C4-2B (cell line): Measurements from ENCODE around the gene TADA2B.

Experiments used
- ZFX ChIP-seq: fragments of 450-650 bp; IDR thresholded peaks from 2 replicates; pipeline ENCODE4 v1.6.1; 2017
- TF ChIP-seq, protein P1 (sequence below): fragments of 450-650 bp; conservative IDR thresholded peaks from 2 replicates; pipeline ENCODE4 v1.5.1; 2017; ENCODE audit warnings: mild to moderate bottlenecking

- TF ChIP-seq, protein P1, sequence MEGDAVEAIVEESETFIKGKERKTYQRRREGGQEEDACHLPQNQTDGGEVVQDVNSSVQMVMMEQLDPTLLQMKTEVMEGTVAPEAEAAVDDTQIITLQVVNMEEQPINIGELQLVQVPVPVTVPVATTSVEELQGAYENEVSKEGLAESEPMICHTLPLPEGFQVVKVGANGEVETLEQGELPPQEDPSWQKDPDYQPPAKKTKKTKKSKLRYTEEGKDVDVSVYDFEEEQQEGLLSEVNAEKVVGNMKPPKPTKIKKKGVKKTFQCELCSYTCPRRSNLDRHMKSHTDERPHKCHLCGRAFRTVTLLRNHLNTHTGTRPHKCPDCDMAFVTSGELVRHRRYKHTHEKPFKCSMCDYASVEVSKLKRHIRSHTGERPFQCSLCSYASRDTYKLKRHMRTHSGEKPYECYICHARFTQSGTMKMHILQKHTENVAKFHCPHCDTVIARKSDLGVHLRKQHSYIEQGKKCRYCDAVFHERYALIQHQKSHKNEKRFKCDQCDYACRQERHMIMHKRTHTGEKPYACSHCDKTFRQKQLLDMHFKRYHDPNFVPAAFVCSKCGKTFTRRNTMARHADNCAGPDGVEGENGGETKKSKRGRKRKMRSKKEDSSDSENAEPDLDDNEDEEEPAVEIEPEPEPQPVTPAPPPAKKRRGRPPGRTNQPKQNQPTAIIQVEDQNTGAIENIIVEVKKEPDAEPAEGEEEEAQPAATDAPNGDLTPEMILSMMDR = no peak
- no peak for TF ChIP-seq ZFX
Measured at GRCh38 chr4:7052923-7053715, 9.9 kb downstream of the TADA2B start.
